ENCODE measurements around the gene DHRS13.

DNA sequence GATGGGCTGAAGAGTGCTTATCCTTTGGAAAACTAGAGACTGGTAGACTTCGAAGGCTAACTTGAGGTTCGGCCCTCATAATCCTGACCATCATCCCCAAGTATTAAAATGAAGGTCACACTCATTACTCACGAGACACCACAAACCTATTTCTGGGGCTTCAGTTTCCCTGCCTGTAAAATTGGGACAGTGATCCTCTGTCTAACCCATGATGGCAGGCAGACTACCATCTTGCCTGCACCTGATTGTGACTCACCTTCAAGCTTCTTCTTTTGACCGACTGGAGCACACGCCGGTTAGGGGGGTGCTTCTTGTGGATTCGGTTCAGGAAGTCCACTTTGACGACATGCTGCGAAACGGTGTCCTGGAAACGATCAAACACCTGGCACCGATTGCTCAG is 14.2 kb upstream of the DHRS13 start:
- TF ChIP-seq ZNF274 (IDR thresholded peaks at IDR 0.05; ENCODE audit: low read depth, low read length) (no peak), SUZ12 (IDR thresholded peaks at IDR 0.05; ENCODE audit: extremely low read depth, insufficient read depth, insufficient read length) (no peak)

All from NT2/D1 (cell line).